ENCODE results near the gene AXIN2. TPM values are rescaled to one million over a fixed set of nuclear protein-coding genes. Genes with fewer than 3 reads are reported as not detected.

AXIN2 gene
- polyA plus RNA-seq, 3 donors, result 0.10 TPM; not detected in 2

- Histone ChIP-seq H3K27me3 (ENCODE audit: control insufficient read depth in 2 of 2, insufficient read depth in 2 of 2, low read length in 2 of 2) (peaks cover 30 to 33% of the 10 kb centered on the region in 2 donors), H3K4me3 (replicated peaks in 1 of 3; ENCODE audit: low read depth in 2 of 3, low read length in 3 of 3) (no peak overlapping the region), H3K4me1 (ENCODE audit: control insufficient read depth in 1 of 2, insufficient read depth in 2 of 2, low read length in 2 of 2) (peaks cover 2% of the 10 kb centered on the region in 2 donors), H3K79me2 (ENCODE audit: insufficient read depth, low read length) (no peaks in the 10 kb centered on the region), H3K36me3 (replicated peaks in 1 of 2; ENCODE audit: control insufficient read depth in 1 of 2, insufficient read depth in 2 of 2, low read length in 2 of 2) (no peaks in the 10 kb centered on the region), H3K4me2 (replicated peaks; ENCODE audit: extremely low read depth, low read length, poor library complexity, severe bottlenecking) (no peak overlapping the region), H3K9me3 (replicated peaks in 1 of 2; ENCODE audit: control insufficient read depth in 1 of 2, insufficient read depth in 1 of 2, low read length in 2 of 2) (peaks cover 0 to 11% of the 10 kb centered on the region in 2 donors), H3K9ac (ENCODE audit: insufficient read depth, low read length, poor library complexity, severe bottlenecking) (no peak overlapping the region), H3K27ac (ENCODE audit: low read depth in 1 of 2, low read length in 2 of 2) (no peak overlapping the region), H4K20me1 (ENCODE audit: insufficient read depth, low read length) (no peaks in the 10 kb centered on the region), H2AFZ (ENCODE audit: insufficient read depth, low read depth, low read length, poor library complexity, severe bottlenecking) (no peak overlapping the region)
- H3K36me3 Mint-ChIP-seq, result peaks cover 0 to 5% of the 10 kb centered on the region in 2 donors
- H3K9me3 Mint-ChIP-seq, result peaks cover 0 to 8% (median 5%) of the 10 kb centered on the region in 7 donors
- intact Hi-C loops (cut with micrococcal nuclease), result no loop called here
- no peak overlapping the region for H3K27ac Mint-ChIP-seq
- H3K4me3 Mint-ChIP-seq, result peak overlapping the region in 1 of 2 donors; percentile 5
- TF ChIP-seq, protein P1, sequence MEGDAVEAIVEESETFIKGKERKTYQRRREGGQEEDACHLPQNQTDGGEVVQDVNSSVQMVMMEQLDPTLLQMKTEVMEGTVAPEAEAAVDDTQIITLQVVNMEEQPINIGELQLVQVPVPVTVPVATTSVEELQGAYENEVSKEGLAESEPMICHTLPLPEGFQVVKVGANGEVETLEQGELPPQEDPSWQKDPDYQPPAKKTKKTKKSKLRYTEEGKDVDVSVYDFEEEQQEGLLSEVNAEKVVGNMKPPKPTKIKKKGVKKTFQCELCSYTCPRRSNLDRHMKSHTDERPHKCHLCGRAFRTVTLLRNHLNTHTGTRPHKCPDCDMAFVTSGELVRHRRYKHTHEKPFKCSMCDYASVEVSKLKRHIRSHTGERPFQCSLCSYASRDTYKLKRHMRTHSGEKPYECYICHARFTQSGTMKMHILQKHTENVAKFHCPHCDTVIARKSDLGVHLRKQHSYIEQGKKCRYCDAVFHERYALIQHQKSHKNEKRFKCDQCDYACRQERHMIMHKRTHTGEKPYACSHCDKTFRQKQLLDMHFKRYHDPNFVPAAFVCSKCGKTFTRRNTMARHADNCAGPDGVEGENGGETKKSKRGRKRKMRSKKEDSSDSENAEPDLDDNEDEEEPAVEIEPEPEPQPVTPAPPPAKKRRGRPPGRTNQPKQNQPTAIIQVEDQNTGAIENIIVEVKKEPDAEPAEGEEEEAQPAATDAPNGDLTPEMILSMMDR (IDR thresholded peaks at IDR 0.05), result no peak
- H3K4me1 Mint-ChIP-seq, result peaks cover 5% of the 10 kb centered on the region
- 79% methylated on average over 16 of the region's 18 CpGs for WGBS (ENCODE audit: insufficient coverage)
- no peak for DNase-seq
- peaks cover 7 to 12% (median 8%) of the 10 kb centered on the region in 3 donors for H3K27me3 Mint-ChIP-seq (ENCODE audit: low read depth in 3 of 3)
These were observed 6.8 kb downstream of the AXIN2 start for GRCh38 chr17:65554553-65555223.

DNA sequence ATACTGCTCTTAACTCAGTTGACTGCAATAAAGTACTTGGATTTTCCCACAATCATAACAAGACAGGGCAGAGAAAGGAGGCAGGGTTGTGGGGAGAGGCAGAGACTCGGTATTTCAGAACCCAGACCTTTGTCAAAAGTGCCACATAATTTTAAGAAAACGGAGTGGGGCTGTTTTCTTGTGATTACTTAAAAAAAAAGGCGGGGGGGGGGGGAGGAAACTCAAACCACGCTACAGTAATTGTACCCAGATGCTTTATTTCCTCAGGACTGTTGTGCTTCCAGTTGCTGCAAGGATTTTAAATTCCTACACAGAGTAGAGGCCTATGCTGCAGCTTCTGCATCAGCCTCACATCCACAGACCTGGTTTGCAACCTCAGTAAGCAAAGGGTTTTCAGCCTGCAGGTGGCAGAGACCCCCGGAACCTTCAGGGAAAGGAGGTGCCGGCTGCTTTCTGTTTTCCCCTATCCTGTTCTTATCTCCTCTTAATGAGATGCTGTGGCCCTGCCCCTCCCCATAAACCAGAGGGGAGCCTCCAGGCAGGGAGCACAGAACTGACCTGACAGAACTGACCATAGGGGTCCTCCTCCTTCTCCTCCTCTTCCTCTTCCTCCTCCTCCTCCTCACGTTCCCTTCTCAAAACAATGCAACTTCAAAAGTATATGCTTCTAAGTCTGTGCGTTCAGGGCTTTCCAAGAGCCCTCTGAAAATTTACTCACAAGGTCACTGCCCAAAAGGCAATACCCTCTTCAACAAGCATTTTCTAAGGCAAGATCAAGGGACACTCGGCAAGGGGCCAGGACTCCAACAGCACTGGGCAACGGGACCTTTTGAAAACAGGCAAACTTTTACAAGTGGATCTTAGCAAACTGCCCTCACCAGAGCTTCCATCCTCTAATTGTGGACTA is 7.5 kb downstream of the AXIN2 start:
- Histone ChIP-seq H3K27me3 (ENCODE audit: control insufficient read depth in 2 of 2, insufficient read depth in 2 of 2, low read length in 2 of 2) (peaks cover 23 to 25% of the 10 kb centered on the region in 2 donors), H3K4me1 (ENCODE audit: control insufficient read depth in 1 of 2, insufficient read depth in 2 of 2, low read length in 2 of 2) (no peaks in the 10 kb centered on the region), H2AFZ (ENCODE audit: insufficient read depth, low read depth, low read length, poor library complexity, severe bottlenecking) (no peak overlapping the region), H3K9ac (ENCODE audit: insufficient read depth, low read length, poor library complexity, severe bottlenecking) (no peak overlapping the region), H3K27ac (ENCODE audit: low read depth in 1 of 2, low read length in 2 of 2) (no peak overlapping the region), H3K79me2 (ENCODE audit: insufficient read depth, low read length) (no peaks in the 10 kb centered on the region), H3K36me3 (replicated peaks in 1 of 2; ENCODE audit: control insufficient read depth in 1 of 2, insufficient read depth in 2 of 2, low read length in 2 of 2) (no peaks in the 10 kb centered on the region), H4K20me1 (ENCODE audit: insufficient read depth, low read length) (no peaks in the 10 kb centered on the region), H3K4me2 (replicated peaks; ENCODE audit: extremely low read depth, low read length, poor library complexity, severe bottlenecking) (no peak overlapping the region), H3K9me3 (replicated peaks in 1 of 2; ENCODE audit: control insufficient read depth in 1 of 2, insufficient read depth in 1 of 2, low read length in 2 of 2) (peaks cover 0 to 11% of the 10 kb centered on the region in 2 donors), H3K4me3 (replicated peaks in 1 of 3; ENCODE audit: low read depth in 2 of 3, low read length in 3 of 3) (no peak overlapping the region)
- no peak overlapping the region for H3K27ac Mint-ChIP-seq
- H3K27me3 Mint-ChIP-seq (ENCODE audit: low read depth in 3 of 3), result peaks cover 8 to 13% (median 8%) of the 10 kb centered on the region in 3 donors
- peaks cover 0 to 2% (median 0%) of the 10 kb centered on the region in 7 donors for H3K9me3 Mint-ChIP-seq
- TF ChIP-seq, protein P1 (IDR thresholded peaks at IDR 0.05), result no peak
- DNase-seq, result no peak
- no peaks in the 10 kb centered on the region for H3K36me3 Mint-ChIP-seq
- intact Hi-C loops (cut with micrococcal nuclease), result no loop called here
- peak overlapping the region in 1 of 2 donors; percentile 23 for H3K4me3 Mint-ChIP-seq
- no peaks in the 10 kb centered on the region for H3K4me1 Mint-ChIP-seq
- WGBS (ENCODE audit: insufficient coverage), result 74% methylated on average over 6 of the region's 10 CpGs
